Stimulated activated CD4-positive, alpha-beta T cell treated with anti-CD3 and anti-CD28 coated beads, Interleukin-4, amount 100 ng/mL, for 4 hours (primary cell): ENCODE measurements around the gene UBD.

Experiments used
- DNase-seq, 2 experiments: peaks; one replicate each; pipeline ENCODE4 v3.0.0-alpha.2; 2020

Gene UBD

GRCh38 chr6:29521006-29521680, 38.4 kb downstream of the UBD start:
- DNase-seq, result no peak

- no peak for DNase-seq
Observed at GRCh38 chr6:29520232-29520631, 39.3 kb downstream of the UBD start.

- no peak for DNase-seq
Observed at GRCh38 chr6:29519291-29520010, 40.1 kb downstream of the UBD start.

- no peak for DNase-seq
Observed at GRCh38 chr6:29517728-29518440, 41.6 kb downstream of the UBD start.

- no peak for DNase-seq
Observed at GRCh38 chr6:29517245-29517644, 42.3 kb downstream of the UBD start.

GRCh38 chr6:29516108-29516507, 43.4 kb downstream of the UBD start:
- peak; percentile 8 to 27 for DNase-seq

- no peak for DNase-seq
Observed at GRCh38 chr6:29510746-29511300, 48.7 kb downstream of the UBD start.

GRCh38 chr6:29510202-29510601, 49.3 kb downstream of the UBD start:
- no peak for DNase-seq

- DNase-seq, result no peak
Observed at GRCh38 chr6:29509711-29510110, 49.8 kb downstream of the UBD start.

- DNase-seq, result no peak
Observed at GRCh38 chr6:29509239-29509638, 50.3 kb downstream of the UBD start.

- no peak for DNase-seq
Observed at GRCh38 chr6:29507319-29507718, 52.2 kb downstream of the UBD start.

GRCh38 chr6:29506446-29507067, 53.0 kb downstream of the UBD start:
- DNase-seq, result no peak

GRCh38 chr6:29505808-29506207, 53.7 kb downstream of the UBD start:
- no peak for DNase-seq
